Measurements from ENCODE around the gene SEPTIN5. TPM values are rescaled to one million over a fixed set of nuclear protein-coding genes. Genes with fewer than 3 reads are reported as not detected.
A peak's percentile ranks its signal among the peaks of the same experiment; 100 is the strongest.

SEPTIN5 gene
- polyA plus RNA-seq, 6 donors from 2014 or later = 0.38 to 1.6 (median 1.0) TPM; not detected in 1

GRCh38 chr22:19740586-19740985 lies 26.3 kb downstream of the SEPTIN5 start:
- H3K27ac Mint-ChIP-seq = no peak overlapping the region
- H3K36me3 Mint-ChIP-seq = no peaks in the 10 kb centered on the region
- H3K9me3 Mint-ChIP-seq = no peaks in the 10 kb centered on the region
- no peak for ATAC-seq (ENCODE audit: low read depth in 2 of 2)
- peaks cover 0 to 6% (median 0%) of the 10 kb centered on the region in 3 donors for H3K27me3 Mint-ChIP-seq
- DNase-seq = no peak
- H3K4me1 Mint-ChIP-seq = no peaks in the 10 kb centered on the region
- H3K4me3 Mint-ChIP-seq = no peak overlapping the region

GRCh38 chr22:19741053-19741452 lies 26.8 kb downstream of the SEPTIN5 start:
- ATAC-seq (ENCODE audit: low read depth in 2 of 2) (no peak), DNase-seq (no peak)
- Mint-ChIP-seq H3K4me3 (no peak overlapping the region), H3K36me3 (no peaks in the 10 kb centered on the region), H3K9me3 (no peaks in the 10 kb centered on the region), H3K4me1 (no peaks in the 10 kb centered on the region), H3K27ac (no peak overlapping the region), H3K27me3 (peaks cover 0 to 6% (median 0%) of the 10 kb centered on the region in 3 donors)

- Mint-ChIP-seq H3K9me3 (no peaks in the 10 kb centered on the region), H3K27me3 (peaks cover 0 to 6% (median 0%) of the 10 kb centered on the region in 3 donors), H3K27ac (no peak overlapping the region), H3K36me3 (no peaks in the 10 kb centered on the region), H3K4me1 (no peaks in the 10 kb centered on the region), H3K4me3 (peak overlapping the region in 1 of 8 donors; percentile 37)
- DNase-seq (no peak), ATAC-seq (ENCODE audit: low read depth in 2 of 2) (no peak)
Measured at GRCh38 chr22:19742160-19743066, 28.1 kb downstream of the SEPTIN5 start.

GRCh38 chr22:19743081-19743480 lies 28.8 kb downstream of the SEPTIN5 start:
- DNase-seq = no peak
- Mint-ChIP-seq H3K36me3 (no peaks in the 10 kb centered on the region), H3K27me3 (peaks cover 0 to 6% (median 3%) of the 10 kb centered on the region in 3 donors), H3K9me3 (no peaks in the 10 kb centered on the region), H3K27ac (no peak overlapping the region), H3K4me3 (no peak overlapping the region), H3K4me1 (no peaks in the 10 kb centered on the region)
- no peak for ATAC-seq (ENCODE audit: low read depth in 2 of 2)

GRCh38 chr22:19743651-19744050 lies 29.3 kb downstream of the SEPTIN5 start:
- Mint-ChIP-seq H3K4me1 (no peaks in the 10 kb centered on the region), H3K4me3 (no peak overlapping the region), H3K27me3 (peaks cover 0 to 9% (median 6%) of the 10 kb centered on the region in 3 donors), H3K36me3 (no peaks in the 10 kb centered on the region), H3K9me3 (no peaks in the 10 kb centered on the region), H3K27ac (no peak overlapping the region)
- no peak for DNase-seq
- no peak for ATAC-seq (ENCODE audit: low read depth in 2 of 2)

GRCh38 chr22:19744350-19745006 lies 30.2 kb downstream of the SEPTIN5 start:
- no peak for DNase-seq
- Mint-ChIP-seq H3K4me3 (no peak overlapping the region), H3K4me1 (no peaks in the 10 kb centered on the region), H3K27me3 (peaks cover 0 to 17% (median 14%) of the 10 kb centered on the region in 3 donors), H3K27ac (peak overlapping the region in 1 of 6 donors; percentile 75), H3K9me3 (no peaks in the 10 kb centered on the region), H3K36me3 (no peaks in the 10 kb centered on the region)
- ATAC-seq (ENCODE audit: low read depth in 2 of 2) = no peak

GRCh38 chr22:19745155-19746101 lies 31.1 kb downstream of the SEPTIN5 start:
- Mint-ChIP-seq H3K4me3 (peak overlapping the region in 1 of 8 donors; percentile 15), H3K9me3 (no peaks in the 10 kb centered on the region), H3K27ac (no peak overlapping the region), H3K27me3 (peaks cover 0 to 20% (median 8%) of the 10 kb centered on the region in 3 donors), H3K4me1 (no peaks in the 10 kb centered on the region), H3K36me3 (no peaks in the 10 kb centered on the region)
- ATAC-seq (ENCODE audit: low read depth in 2 of 2) (no peak), DNase-seq (no peak)

- Mint-ChIP-seq H3K9me3 (no peaks in the 10 kb centered on the region), H3K4me1 (no peaks in the 10 kb centered on the region), H3K4me3 (no peak overlapping the region), H3K27ac (no peak overlapping the region), H3K36me3 (no peaks in the 10 kb centered on the region), H3K27me3 (peaks cover 0 to 26% (median 19%) of the 10 kb centered on the region in 3 donors)
- ATAC-seq (ENCODE audit: low read depth in 2 of 2) (no peak), DNase-seq (no peak)
Measured at GRCh38 chr22:19746726-19747125, 32.4 kb downstream of the SEPTIN5 start.

GRCh38 chr22:19747551-19747950 lies 33.2 kb downstream of the SEPTIN5 start:
- DNase-seq = no peak
- ATAC-seq (ENCODE audit: low read depth in 2 of 2) = no peak
- Mint-ChIP-seq H3K27ac (no peak overlapping the region), H3K4me1 (no peaks in the 10 kb centered on the region), H3K9me3 (no peaks in the 10 kb centered on the region), H3K4me3 (no peak overlapping the region), H3K27me3 (peaks cover 2 to 28% (median 25%) of the 10 kb centered on the region in 3 donors), H3K36me3 (no peaks in the 10 kb centered on the region)

- H3K27ac Mint-ChIP-seq = no peak overlapping the region
- ATAC-seq (ENCODE audit: low read depth in 2 of 2) = no peak
Measured at GRCh38 chr22:19748139-19748538, 33.8 kb downstream of the SEPTIN5 start.

GRCh38 chr22:19748991-19749664 lies 34.8 kb downstream of the SEPTIN5 start:
- no peaks in the 10 kb centered on the region for H3K36me3 Mint-ChIP-seq
- no peaks in the 10 kb centered on the region for H3K9me3 Mint-ChIP-seq
- H3K27ac Mint-ChIP-seq = no peak overlapping the region
- no peaks in the 10 kb centered on the region for H3K4me1 Mint-ChIP-seq
- H3K27me3 Mint-ChIP-seq = peaks cover 10 to 42% (median 40%) of the 10 kb centered on the region in 3 donors
- DNase-seq (no peak), ATAC-seq (ENCODE audit: low read depth in 2 of 2) (no peak)
- H3K4me3 Mint-ChIP-seq = no peak overlapping the region

More at GRCh38 chr22:19748139-19748538, 33.8 kb downstream of the SEPTIN5 start:
- Mint-ChIP-seq H3K27me3 (peaks cover 5 to 34% (median 31%) of the 10 kb centered on the region in 3 donors), H3K36me3 (no peaks in the 10 kb centered on the region), H3K9me3 (no peaks in the 10 kb centered on the region), H3K4me1 (no peaks in the 10 kb centered on the region), H3K4me3 (no peak overlapping the region)
- DNase-seq = no peak

- H3K36me3 Mint-ChIP-seq = no peaks in the 10 kb centered on the region
- H3K4me1 Mint-ChIP-seq = peaks cover 0 to under 1% (median 0%) of the 10 kb centered on the region in 3 donors
- ATAC-seq (ENCODE audit: low read depth in 2 of 2) (no peak), DNase-seq (no peak)
- no peak overlapping the region for H3K27ac Mint-ChIP-seq
- no peaks in the 10 kb centered on the region for H3K9me3 Mint-ChIP-seq
- H3K27me3 Mint-ChIP-seq = peaks cover 13 to 50% (median 48%) of the 10 kb centered on the region in 3 donors
- H3K4me3 Mint-ChIP-seq = peak overlapping the region in 1 of 8 donors; percentile 29
Measured at GRCh38 chr22:19749876-19750275, 35.6 kb downstream of the SEPTIN5 start.

Data from naive B cell (primary cell).